ENCODE results near the gene VSIR. TPM values are rescaled to one million over a fixed set of nuclear protein-coding genes. Genes with fewer than 3 reads are reported as not detected.

The VSIR gene
- total and polyA plus RNA-seq, 10 of the 15 experiments (the other 5 are each of a cell fraction or from before 2014, with no cell fraction given): 0.19 to 12.5 (median 6.7) TPM

DNA sequence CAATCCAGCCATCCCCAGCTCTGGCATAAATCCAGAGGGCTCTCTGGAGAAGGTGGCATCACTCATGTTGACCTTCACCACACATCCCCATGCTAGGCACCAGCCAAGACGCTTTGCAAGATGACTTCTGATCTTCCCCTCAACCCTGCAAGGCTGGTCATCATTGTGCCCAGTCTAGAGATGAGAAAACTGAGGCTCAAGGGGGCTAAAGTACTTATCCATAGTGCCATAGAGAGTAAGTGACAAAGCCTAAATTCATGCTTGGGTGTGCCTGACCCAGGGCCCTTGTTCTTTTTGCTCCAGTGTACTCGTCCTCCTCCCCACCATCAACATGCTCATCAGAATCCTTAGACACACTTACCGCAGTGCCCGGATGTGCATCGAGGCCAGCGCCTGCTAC, 52.0 kb downstream of the VSIR start (continued):
- TF ChIP-seq POU2F2 (IDR thresholded peaks at IDR 0.05; ENCODE audit: borderline replicate concordance, low read depth, low read length) (no peak), CREM (IDR thresholded peaks at IDR 0.05; ENCODE audit: low read depth) (no peak), SRF (IDR thresholded peaks at IDR 0.05; ENCODE audit: low read depth in 2 of 2, low read length in 2 of 2) (no peak), ZNF622 (IDR thresholded peaks at IDR 0.05) (no peak), CBFB (IDR thresholded peaks at IDR 0.05; ENCODE audit: low read depth) (no peak)

DNA sequence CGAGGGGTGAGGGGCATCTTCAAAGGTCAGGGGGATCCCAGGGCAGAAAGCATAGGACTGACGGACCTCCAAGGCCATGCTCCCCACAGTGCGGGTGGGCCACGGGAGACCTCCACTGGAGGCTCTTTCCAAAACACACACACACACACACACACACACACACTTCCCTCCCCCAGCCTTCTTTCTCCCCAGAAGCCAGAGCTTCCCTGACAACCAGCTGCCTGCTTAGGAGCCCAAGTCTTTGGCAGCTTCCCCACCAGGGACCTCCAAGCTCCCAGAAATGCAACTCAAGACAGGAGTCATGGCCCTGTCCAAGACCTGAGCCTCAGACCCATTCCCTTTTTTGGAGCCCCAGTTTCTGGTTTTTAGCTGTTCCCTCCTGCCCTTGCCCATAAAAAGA, 53.0 kb downstream of the VSIR start:
- in situ Hi-C loops (cut with MboI): no loop called here
- Histone ChIP-seq H3K4me3 (no peak overlapping the region), H3K9ac (ENCODE audit: control insufficient read depth, insufficient read depth, low read length) (no peak overlapping the region), H2AFZ (ENCODE audit: control insufficient read depth, low read depth, low read length) (no peak overlapping the region), H3K27me3 (replicated peaks in 1 of 2; ENCODE audit: control insufficient read depth in 2 of 2, insufficient read depth in 2 of 2, low read length in 1 of 2) (no peaks in the 10 kb centered on the region), H4K20me1 (ENCODE audit: control insufficient read depth, insufficient read depth) (no peaks in the 10 kb centered on the region), H3K79me2 (ENCODE audit: control insufficient read depth, insufficient read depth, low read length) (no peaks in the 10 kb centered on the region), H3K9me3 (replicated peaks; ENCODE audit: control insufficient read depth, insufficient read depth, low read length) (no peaks in the 10 kb centered on the region), H3K4me2 (ENCODE audit: control insufficient read depth, insufficient read depth) (no peak overlapping the region), H3K4me1 (ENCODE audit: control insufficient read depth, insufficient read depth, low read length) (peaks cover under 1% of the 10 kb centered on the region; the same call in 1 of the 2 replicates), H3K36me3 (ENCODE audit: control insufficient read depth in 2 of 2, insufficient read depth in 2 of 2, low read length in 1 of 2) (no peaks in the 10 kb centered on the region), H3K27ac (ENCODE audit: control insufficient read depth, insufficient read depth) (no peak overlapping the region)
- ChIA-PET CTCF (interaction anchor here (1.2 to 1.6 kb wide), 3 partner anchors 11 to 150 kb away, joined by 3 to 4 read pairs (median 3); no protein-coding TSS in a partner anchor), RAD21 (ENCODE audit: unreplicated experiment) (no interaction called here), POLR2A (no interaction called here), SMC1A (ENCODE audit: uncharacterized antibody, unreplicated experiment) (interaction anchor here (1.3 kb wide), 1 partner anchor 53 kb away, joined by 4 read pairs; the partner anchor contains the start of gene VSIR)
- WGBS (ENCODE audit: insufficient coverage, insufficient replicate concordance, low lambda C conversion rate, missing lambda C conversion rate): 57% methylated on average over 4 of the region's 4 CpGs
- ATAC-seq: no peak
- no peak for FAIRE-seq
- intact Hi-C loops (cut with micrococcal nuclease; ENCODE audit: unreplicated experiment): no loop called here
- no TSS peak for BruUV-seq (replicated peaks)
- TF ChIP-seq RCOR1 (conservative IDR thresholded peaks at IDR 0.05; ENCODE audit: low read depth, low read length): no peak
- TF ChIP-seq IKZF2 (IDR thresholded peaks at IDR 0.05): no peak
- TF ChIP-seq, protein P1, sequence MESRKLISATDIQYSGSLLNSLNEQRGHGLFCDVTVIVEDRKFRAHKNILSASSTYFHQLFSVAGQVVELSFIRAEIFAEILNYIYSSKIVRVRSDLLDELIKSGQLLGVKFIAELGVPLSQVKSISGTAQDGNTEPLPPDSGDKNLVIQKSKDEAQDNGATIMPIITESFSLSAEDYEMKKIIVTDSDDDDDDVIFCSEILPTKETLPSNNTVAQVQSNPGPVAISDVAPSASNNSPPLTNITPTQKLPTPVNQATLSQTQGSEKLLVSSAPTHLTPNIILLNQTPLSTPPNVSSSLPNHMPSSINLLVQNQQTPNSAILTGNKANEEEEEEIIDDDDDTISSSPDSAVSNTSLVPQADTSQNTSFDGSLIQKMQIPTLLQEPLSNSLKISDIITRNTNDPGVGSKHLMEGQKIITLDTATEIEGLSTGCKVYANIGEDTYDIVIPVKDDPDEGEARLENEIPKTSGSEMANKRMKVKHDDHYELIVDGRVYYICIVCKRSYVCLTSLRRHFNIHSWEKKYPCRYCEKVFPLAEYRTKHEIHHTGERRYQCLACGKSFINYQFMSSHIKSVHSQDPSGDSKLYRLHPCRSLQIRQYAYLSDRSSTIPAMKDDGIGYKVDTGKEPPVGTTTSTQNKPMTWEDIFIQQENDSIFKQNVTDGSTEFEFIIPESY (IDR thresholded peaks at IDR 0.05): no peak
- TF ChIP-seq MEF2B (IDR thresholded peaks at IDR 0.05; ENCODE audit: partially characterized antibody, poor library complexity, severe bottlenecking): no peak
- TF ChIP-seq GABPA (IDR thresholded peaks at IDR 0.05; ENCODE audit: low read depth): no peak
- no peak for TF ChIP-seq GATAD2B (conservative IDR thresholded peaks at IDR 0.05; ENCODE audit: low read depth)
- TF ChIP-seq ZZZ3 (IDR thresholded peaks at IDR 0.05; ENCODE audit: control insufficient read depth, insufficient read length, low read depth): no peak
- DNase-seq (ENCODE audit: low read depth, low spot score): no peak
